GM18519 (cell line): ENCODE data around the gene RXRG.
"Not testable (repeated sequence)": the region's sequence is repeated elsewhere in the genome, so short reads cannot be mapped to it uniquely, and the experiment has no call there.

Experiments
- ATAC-seq: cut with Tn5 transposase; IDR thresholded peaks from one replicate; pipeline ENCODE4 v1.9.1; 2021; ENCODE audit warnings: mild to moderate bottlenecking, moderate library complexity; ENCODE audit not compliant: unreplicated experiment, low FRiP score

The RXRG gene

DNA sequence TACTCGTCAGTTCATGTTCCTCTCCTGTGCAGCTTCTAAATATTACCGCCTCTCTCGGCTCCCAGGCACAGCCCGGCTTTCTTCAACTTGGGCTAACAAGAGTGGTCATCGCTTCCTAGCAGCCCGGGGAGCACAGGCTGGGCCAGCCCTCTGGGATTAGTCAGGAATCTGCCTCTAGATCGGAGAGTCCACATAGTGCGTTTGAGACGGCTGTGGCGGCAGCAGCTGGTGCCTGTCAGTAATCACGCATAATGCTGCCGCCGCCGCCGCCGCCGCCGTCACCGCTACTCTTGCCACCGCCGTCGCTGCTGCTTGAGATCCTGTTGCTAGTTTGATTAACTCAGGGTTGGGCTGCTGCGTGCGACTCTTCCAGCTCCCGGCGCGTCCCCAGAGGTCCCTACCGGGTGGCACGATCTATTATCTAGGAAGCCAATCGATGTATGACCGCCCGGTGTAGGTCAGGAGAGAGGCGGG, at the start of gene RXRG:
Gene RXRG, minus strand, starts transcription at position 230 of the 474 bp plus-strand sequence. CDS start 233 bp downstream, outside the sequence.
- ATAC-seq: no peak

DNA sequence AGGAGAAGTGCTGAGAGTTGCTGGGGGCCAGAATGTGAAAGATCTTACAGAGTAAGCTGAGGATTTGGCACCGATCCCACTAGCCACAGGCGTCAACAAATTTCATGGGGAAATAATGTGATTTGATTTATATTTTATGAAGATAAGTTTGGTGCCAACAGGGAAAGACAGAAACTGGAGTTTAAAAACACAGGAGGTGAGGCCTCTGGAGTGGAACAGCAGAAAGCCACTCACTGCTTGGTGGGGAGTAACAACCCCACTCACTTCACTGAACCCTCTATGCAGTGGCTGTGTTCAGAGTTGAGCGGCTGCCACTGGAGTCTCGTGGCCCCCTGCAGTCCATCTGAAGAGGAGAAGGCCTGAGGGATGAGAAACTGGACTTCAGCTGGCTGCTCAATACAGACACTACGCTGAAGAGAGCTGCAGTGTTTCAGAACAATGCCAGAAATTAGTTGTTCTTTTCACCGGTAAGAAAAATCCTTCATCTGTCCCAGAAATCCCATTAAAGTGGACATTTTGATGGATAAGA, 48.0 kb upstream of the RXRG start:
- no peak for ATAC-seq

DNA sequence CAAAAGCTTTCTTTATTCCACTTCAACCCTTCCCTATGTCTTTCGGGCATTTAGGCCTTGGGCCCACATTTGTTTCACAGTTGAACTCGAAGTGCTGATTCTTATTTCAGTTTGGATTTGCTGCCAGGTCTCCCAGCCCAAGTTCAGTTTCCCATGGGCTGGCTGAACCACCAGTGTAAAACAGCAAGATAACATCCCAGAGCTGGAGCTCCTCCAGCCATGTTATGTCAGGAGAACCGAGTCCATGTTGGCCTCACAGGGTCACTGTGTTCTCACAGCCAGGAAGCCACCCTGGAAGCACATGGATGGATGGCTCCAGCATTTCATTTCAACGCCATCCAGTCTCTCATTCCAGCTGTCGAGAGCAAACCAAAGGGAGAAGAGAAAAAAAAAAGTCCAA, 45.2 kb upstream of the RXRG start:
- no peak for ATAC-seq

DNA sequence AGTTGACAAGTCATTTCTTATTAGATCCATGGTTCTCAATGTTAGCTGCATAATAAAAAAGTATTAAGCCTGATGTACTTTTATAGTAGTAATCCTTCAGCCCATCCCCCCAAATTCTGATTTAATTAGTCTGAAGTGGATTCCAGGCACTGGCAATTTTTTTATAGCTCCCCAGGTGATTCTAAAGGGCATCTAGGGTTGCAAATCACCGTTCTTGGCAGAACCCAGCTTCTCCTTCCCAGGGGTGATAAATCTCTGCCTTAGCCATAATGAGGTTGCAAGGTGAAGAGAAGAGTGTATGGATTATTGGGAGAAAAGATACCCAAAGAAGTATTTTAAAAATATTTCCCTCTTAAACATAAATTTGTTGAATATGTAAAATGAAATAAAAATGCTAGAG, 43.0 kb upstream of the RXRG start:
- ATAC-seq: no peak

DNA sequence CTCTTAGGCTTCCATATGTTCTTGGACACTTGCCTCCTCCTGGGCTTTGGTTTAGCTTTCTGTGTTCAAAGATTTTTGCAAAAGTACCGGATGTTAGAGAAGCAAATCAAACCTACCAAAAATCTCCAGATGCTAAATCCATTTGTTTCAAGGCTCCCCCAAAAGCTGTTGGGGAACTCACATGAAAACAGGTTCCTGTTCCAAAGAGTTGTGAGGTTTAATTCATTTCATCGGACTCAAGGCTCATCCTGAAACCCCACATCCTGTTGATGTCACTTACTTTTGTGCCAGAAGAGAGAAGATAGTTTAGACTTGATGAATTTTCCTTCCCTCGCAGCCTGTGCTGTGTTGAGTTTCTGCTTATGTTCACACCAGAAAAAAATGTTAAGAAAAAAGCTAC, 41.7 kb upstream of the RXRG start:
- ATAC-seq: no peak

DNA sequence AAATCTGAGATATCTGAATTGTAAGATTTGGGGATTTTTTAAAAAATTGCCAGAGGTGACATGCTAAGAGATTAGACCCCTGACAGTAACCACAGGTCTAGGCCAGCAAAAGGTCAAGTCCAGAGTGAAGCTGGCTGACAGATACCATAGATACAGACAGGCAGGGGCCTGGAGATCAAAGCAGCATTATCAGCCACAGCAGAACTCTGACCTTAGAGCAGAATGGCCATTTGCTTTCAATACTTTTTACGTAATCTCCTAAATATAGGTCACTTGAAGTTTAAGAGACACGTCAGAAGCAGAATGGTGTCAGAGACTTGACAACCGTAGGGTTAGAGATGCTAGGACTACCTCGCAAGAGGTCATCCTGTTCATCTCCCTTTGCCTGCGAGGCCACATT, 40.8 kb upstream of the RXRG start:
- no peak for ATAC-seq

DNA sequence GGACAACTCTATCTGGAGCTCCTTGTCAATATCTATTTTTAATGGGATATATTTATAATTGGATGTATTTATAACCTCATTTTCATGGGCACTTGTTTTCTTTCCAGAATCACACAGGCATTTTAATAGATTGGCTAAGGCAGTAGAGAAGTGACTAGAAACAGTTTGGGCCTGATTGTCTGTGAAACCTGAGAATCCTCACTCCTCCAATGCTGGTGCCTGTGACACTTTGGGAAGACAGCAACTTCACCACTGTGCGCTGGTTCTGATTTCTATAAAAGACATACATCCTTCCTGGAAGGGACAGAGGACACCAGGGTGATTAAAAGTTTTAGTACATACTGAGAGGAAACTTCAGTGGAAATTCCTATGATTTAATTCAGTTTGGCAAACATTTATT, 39.6 kb upstream of the RXRG start:
- ATAC-seq: no peak

DNA sequence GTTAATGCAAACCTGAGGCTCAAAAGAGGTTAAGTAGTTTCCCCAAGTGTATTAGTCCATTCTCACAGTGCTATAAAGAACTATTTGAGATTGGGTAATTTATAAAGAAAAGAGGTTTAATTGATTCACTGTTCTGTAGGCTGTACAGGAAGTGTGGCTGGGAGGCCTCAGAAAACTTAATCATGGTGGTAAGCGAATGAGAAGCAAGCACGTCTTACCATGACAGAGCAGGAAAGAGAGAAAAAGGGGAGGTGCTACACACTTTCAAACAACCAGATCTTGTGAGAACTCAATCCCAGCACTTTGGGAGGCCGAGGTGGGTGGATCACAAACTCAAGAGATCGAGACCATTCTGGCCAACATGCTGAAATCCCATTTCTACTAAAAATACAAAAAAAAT, 38.5 kb upstream of the RXRG start:
- no peak for ATAC-seq

DNA sequence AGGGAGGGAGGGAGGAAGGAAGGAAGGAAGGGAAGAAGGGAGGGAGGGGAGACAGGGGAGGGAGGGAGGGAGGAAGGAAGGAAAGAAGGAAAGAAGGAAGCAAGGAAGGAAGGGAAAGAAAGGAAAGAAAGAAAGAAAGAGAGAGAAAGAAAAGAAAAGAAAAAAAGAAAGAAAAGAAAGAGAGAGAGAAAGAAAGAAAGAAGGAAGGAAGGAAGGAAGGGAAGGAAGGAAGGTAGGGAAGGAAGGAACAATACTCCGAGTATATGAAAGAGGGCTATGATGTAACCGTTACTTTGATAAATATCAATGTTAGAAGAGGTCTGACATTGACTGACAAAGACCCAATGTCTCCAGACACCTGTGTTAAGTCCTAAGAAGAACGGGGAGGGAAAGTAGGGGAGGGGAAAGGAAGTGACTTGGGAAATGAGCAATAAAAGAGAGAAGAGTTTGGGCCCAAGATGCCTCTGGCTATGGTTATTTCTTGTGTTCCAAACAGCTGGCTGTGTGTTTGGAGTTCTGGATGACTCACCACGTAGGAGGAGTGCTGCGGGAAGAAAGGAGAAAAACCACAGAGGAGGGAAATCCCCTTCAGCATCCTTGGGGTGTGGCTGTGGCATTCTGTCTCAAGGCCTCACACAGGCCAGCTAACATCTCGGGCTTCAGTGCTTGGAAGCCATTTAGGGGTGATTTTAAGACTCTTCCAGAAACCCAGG, 37.0 kb upstream of the RXRG start:
- no peak for ATAC-seq

DNA sequence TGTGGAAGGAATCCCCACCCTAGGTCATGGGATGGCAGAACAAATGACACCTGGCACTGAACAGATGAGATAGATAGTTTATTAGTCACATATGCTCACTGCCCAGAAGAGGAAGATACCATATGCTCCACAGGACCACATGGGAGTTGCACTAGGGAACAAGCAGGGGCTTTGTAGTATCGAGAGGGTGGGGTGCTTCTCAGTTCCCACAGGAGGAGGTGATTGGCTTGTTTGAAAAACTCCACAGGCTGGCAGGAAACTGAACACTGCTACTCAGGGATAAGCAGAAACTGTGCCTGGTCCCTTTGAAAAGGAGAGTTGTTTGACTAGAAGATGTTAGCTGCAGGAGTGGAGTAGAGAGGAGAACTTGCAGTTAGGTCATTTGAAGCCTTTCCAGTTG, 31.9 kb upstream of the RXRG start:
- no peak for ATAC-seq

DNA sequence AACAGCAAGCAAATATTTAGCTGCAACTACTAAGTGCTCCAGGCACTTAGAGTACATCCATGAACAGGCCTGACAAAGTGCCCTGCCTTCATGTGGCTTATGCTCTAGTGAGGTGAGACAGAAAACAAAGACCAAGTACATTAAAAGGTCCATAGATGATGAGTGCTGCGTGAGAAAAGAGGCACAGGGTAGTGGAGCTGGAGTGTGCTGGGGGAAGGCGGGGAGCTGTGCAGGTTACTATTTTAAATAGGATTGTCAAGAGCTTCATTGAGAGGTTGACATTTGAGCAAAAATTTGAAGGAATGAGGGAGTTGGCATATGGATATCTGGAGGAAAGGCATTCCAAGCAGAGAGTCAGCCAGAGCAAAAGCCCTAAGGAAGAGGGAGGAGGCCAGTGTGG, 29.3 kb upstream of the RXRG start:
- ATAC-seq: no peak

DNA sequence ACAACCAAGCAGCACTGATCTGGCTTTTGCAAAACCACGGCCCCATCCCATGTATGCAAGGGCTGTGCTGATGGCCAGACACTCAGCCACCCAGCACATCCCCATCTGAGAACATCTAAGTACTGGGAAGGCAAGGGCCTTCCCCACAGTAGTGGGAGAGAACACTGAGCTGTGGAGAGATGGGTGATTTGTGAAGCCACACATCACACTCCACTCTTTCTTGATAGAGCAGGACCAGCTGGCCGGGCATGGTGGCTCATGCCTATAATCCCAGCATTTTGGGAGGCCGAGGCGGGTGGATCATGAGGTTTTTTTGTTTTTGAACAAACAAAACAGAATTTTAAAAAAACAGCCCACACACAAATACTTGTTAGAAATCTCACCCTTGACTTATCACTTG, 28.2 kb upstream of the RXRG start:
- ATAC-seq: no peak

DNA sequence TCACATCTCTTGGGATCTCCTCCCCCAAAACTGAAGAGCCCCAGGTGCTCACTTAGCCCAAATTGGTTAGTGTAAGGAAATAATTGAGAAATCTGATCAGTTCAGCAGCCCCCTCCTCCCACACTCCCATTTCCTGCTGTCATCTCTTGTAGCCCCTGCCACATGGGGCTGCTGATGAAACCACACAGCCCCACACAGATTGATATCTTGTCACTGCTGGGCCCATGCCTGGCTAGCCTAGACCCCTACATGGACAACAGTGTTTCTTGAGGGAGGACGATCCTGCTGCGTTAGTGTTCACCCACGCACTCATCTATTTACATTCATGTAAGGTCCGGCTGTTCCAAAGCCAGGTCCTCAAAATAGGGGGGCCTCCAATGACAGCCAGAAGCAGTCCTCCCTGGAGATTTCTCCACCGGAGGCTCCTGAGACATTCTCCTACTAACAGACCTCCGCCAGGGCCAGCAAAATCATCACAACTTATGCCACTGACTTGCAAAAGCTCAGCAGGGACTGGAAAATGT, 23.9 kb upstream of the RXRG start:
- ATAC-seq: no peak

DNA sequence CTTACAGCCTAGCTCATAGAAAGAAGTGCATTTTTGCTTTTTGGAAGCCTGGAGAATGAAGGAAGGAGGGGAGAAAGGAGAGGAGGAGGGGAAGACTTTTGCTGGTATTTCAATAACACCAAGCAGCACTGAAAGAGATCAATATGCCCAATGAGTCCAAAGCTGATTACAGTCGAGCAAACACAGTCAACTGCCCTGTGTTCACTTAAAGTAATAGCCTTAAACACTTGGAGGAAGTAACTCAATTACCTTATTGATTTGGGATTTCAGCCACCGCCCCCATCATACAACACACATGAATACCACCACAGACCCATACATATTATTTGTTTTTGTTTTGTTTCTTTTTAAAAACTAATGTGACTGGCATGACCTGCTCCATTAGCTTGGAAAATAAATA, 23.3 kb upstream of the RXRG start:
- ATAC-seq: no peak

DNA sequence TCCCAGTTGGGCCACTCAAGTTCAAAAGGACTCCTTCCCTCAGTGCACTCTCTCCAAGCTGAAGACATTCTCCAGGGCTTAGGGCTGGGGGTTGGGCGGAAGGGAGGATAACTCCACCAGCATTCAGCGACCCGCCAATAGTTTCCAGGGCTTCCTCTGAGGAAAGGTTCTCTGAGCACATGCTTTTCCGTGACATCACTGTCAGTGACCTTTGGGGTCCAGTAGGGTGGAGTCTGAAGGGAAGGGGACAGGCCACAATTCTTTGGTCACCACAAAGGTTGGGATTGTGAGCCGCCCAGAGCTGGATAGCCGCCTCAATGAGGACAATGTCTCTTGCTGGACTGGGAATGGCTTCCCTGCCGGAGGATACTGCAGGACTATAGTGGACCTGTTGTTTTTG, 22.8 kb upstream of the RXRG start:
- no peak for ATAC-seq

DNA sequence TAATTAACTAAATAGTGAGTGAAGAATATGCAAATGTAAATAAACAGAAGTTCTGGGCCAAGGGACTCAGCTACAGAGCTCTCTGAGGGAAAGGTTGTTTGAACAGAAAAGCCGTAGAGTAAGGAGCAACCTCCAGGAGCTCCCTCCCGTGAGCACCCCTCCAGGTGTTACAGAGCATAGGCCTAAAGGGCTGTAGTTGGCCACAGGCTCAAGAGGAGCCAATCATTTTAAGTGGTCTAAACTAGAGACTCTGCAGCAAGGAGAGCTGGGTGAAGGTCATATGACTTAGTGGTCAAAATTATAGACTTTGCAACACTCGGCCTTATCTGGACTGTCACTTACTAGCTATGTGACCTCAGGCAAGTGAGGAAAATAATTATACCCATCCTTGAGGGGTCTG, 19.1 kb upstream of the RXRG start:
- ATAC-seq: no peak

DNA sequence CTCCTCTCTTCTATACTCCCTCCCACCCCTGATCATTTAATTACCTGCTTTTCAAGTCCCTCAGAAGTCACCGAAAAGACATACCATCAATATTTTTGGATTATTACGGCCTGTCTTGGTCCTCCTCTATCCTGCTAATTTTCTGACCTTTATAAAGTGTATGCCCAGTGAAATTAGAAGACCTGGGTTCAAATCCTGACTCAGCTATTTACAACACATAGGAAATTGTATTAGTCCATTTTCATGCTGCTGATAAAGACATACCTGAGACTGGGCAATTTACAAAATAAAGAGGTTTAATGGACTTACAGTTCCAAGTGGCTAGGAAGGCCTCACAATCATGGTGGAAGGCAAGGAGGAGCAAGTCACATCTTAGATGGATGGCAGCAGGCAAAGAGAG, 14.8 kb upstream of the RXRG start:
- not testable (repeated sequence) for ATAC-seq

DNA sequence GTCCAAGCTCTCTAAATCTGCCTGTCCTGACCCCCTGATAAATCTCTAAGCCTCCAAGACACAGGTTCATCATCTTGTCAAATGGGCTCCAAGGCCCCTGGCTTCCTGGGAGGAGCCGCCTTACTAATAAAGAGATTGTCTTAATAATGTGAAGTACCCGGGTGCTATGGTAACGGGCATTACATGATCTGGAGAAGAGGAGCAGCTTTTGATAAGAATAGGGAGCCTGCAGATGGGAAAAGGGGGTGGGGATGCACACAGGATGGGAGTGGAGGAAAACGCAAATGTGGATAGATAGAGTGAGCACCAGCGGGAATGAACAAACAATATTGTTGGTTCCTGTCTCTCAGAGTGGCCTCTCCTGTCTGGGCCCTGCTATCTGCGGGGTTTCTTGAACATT, 11.9 kb upstream of the RXRG start:
- ATAC-seq: no peak

DNA sequence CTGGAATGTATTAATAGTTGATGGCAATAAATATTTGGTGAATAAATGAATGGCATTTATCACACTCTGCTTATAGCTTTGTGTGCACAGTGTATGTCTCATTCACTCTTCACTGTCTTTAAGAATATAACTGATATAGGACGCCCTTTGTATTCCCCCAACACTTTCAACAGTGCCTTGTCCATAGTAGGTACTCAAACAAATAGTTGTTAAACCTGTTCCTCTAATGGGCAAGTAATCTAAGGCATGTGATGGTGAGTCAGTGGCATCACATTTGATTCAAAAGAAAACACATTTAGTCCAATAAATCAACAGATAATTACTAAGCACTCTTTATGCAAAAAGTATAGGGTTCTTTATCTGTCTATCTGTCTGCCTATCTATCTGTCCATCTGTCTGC, 11.2 kb upstream of the RXRG start:
- ATAC-seq: no peak

DNA sequence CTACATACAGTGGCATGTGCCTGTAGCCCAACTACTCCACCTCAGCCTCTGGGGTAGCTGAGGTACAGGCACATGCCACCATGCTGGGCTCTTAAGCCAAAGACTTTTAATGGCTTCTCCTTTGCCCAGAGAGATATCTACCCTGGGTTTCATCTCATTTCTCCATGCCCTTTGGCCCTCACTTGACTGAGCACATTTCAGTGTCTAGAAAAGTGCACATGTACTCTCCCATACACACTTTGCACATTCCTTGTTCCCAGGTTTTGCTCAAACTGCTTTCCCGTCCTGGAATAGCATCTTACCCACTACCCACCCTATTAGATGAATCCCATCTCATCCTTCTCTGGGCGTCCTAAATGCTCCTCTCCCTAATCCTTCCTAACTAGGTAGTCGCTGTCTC, 10.2 kb upstream of the RXRG start:
- no peak for ATAC-seq

DNA sequence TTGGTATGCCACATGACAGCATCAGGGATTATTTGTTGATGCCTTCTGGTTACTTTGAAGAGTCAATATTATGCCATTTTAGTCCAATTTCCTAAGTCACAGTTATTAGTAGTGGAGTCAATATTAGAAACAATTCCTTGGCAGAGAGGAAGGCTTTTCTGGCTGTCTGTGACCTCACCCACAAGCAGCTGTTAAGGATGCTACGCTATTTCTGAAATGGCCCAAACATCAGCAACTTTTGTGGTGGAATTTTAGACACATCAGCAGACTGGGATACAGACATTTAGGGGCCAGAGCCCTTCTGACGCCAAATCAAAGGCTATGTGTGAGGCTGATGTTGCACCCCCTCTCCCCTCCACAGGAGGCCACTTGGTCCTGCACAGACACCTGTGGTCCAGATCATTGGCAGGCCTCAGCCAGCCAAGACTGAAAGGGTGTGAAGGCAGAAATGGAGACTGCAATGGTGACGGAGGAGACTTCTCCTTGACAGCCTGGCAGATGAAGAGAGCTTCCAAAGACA, 9.2 kb upstream of the RXRG start:
- no peak for ATAC-seq
